HAP-1 (cell line): ENCODE results near the gene MARCHF10.
"Not testable (repeated sequence)": the region's sequence is repeated elsewhere in the genome, so short reads cannot be mapped to it uniquely, and the experiment has no call there.

Source experiments
- DNase-seq, 2 experiments: peaks; one replicate each; pipeline ENCODE4 v3.0.0-alpha.2; 2016 to 2020; ENCODE audit warnings: low spot score in 2 of 2
- H3K27me3 ChIP-seq: fragments of 250-450 bp; sonication (Bioruptor Pico); 2 replicates; pipeline ENCODE4 v1.5.1; 2020; ENCODE audit warnings: low read depth, mild to moderate bottlenecking, moderate library complexity
- H3K36me3 ChIP-seq: fragments of 250-450 bp; sonication (Bioruptor Pico); replicated peaks from 2 replicates; pipeline ENCODE4 v1.5.1; 2020; ENCODE audit warnings: mild to moderate bottlenecking
- H3K4me1 ChIP-seq: fragments of 250-450 bp; sonication (Bioruptor Pico); 2 replicates; pipeline ENCODE4 v1.5.1; 2020; ENCODE audit warnings: mild to moderate bottlenecking
- H3K4me3 ChIP-seq: fragments of 250-450 bp; sonication (Bioruptor Pico); 2 replicates; pipeline ENCODE4 v1.5.1; 2020; ENCODE audit warnings: mild to moderate bottlenecking, moderate library complexity
- H3K9me3 ChIP-seq: fragments of 250-450 bp; sonication (Bioruptor Pico); 2 replicates; pipeline ENCODE4 v1.5.1; 2020; ENCODE audit warnings: mild to moderate bottlenecking, moderate library complexity
- in situ Hi-C: fragments of 300-500 bp; cut with MboI; formaldehyde crosslinking; loops from 3 replicates; pipeline ENCODE4 v1.14.3; 2020; ENCODE audit warnings: low sequenced_read_pairs, inconsistent platforms, mixed read lengths

MARCHF10 gene

GRCh38 chr17:62696256-62696655, 111.9 kb downstream of the MARCHF10 start:
- no peaks in the 10 kb centered on the region for H3K27me3 ChIP-seq
- H3K4me3 ChIP-seq, result no peak overlapping the region
- no peaks in the 10 kb centered on the region for H3K36me3 ChIP-seq
- in situ Hi-C loops, result no loop called here
- no peak for DNase-seq
- H3K9me3 ChIP-seq, result no peaks in the 10 kb centered on the region
- no peaks in the 10 kb centered on the region for H3K4me1 ChIP-seq

GRCh38 chr17:62695093-62695738, 112.9 kb downstream of the MARCHF10 start:
- in situ Hi-C loops, H3K9me3 ChIP-seq, H3K4me3 ChIP-seq, H3K36me3 ChIP-seq, DNase-seq, H3K4me1 ChIP-seq, H3K27me3 ChIP-seq: not testable (repeated sequence)

GRCh38 chr17:62693616-62694409, 114.3 kb downstream of the MARCHF10 start:
- H3K4me1 ChIP-seq, result no peaks in the 10 kb centered on the region
- no peaks in the 10 kb centered on the region for H3K27me3 ChIP-seq
- no peak overlapping the region for H3K4me3 ChIP-seq
- in situ Hi-C loops, result no loop called here
- H3K9me3 ChIP-seq, result no peaks in the 10 kb centered on the region
- DNase-seq, result no peak
- H3K36me3 ChIP-seq, result no peaks in the 10 kb centered on the region

- H3K9me3 ChIP-seq, result no peaks in the 10 kb centered on the region
- peak in 1 of 2 experiments; percentile 58 for DNase-seq
- H3K36me3 ChIP-seq, result no peaks in the 10 kb centered on the region
- H3K4me3 ChIP-seq, result no peak overlapping the region
- in situ Hi-C loops, result no loop called here
- H3K4me1 ChIP-seq, result no peaks in the 10 kb centered on the region
- no peaks in the 10 kb centered on the region for H3K27me3 ChIP-seq
Observed at GRCh38 chr17:62692721-62693431, 115.2 kb downstream of the MARCHF10 start.

- H3K4me1 ChIP-seq, result no peaks in the 10 kb centered on the region
- H3K36me3 ChIP-seq, result no peaks in the 10 kb centered on the region
- no peak overlapping the region for H3K4me3 ChIP-seq
- in situ Hi-C loops, result no loop called here
- no peaks in the 10 kb centered on the region for H3K27me3 ChIP-seq
- no peaks in the 10 kb centered on the region for H3K9me3 ChIP-seq
- DNase-seq, result no peak
Observed at GRCh38 chr17:62692159-62692651, 115.9 kb downstream of the MARCHF10 start.

GRCh38 chr17:62691589-62691915, 116.6 kb downstream of the MARCHF10 start:
- H3K9me3 ChIP-seq, in situ Hi-C loops, H3K36me3 ChIP-seq: not testable (repeated sequence)

GRCh38 chr17:62690168-62690897, 117.8 kb downstream of the MARCHF10 start:
- Histone ChIP-seq H3K9me3 (no peaks in the 10 kb centered on the region), H3K4me1 (no peaks in the 10 kb centered on the region), H3K27me3 (no peaks in the 10 kb centered on the region), H3K4me3 (no peak overlapping the region), H3K36me3 (no peaks in the 10 kb centered on the region)
- no peak for DNase-seq
- in situ Hi-C loops, result no loop called here

More at GRCh38 chr17:62691589-62691915, 116.6 kb downstream of the MARCHF10 start:
- not testable (repeated sequence) for H3K4me3 ChIP-seq, H3K27me3 ChIP-seq, DNase-seq, H3K4me1 ChIP-seq

GRCh38 chr17:62689441-62690167, 118.5 kb downstream of the MARCHF10 start:
- Histone ChIP-seq H3K36me3 (peaks cover 1% of the 10 kb centered on the region), H3K27me3 (no peaks in the 10 kb centered on the region), H3K4me3 (no peak overlapping the region), H3K4me1 (no peaks in the 10 kb centered on the region), H3K9me3 (no peaks in the 10 kb centered on the region)
- in situ Hi-C loops, result no loop called here
- no peak for DNase-seq

- Histone ChIP-seq H3K27me3 (no peaks in the 10 kb centered on the region), H3K4me3 (no peak overlapping the region), H3K36me3 (peaks cover 11% of the 10 kb centered on the region), H3K4me1 (no peaks in the 10 kb centered on the region), H3K9me3 (no peaks in the 10 kb centered on the region)
- in situ Hi-C loops, result no loop called here
- DNase-seq, result no peak
Observed at GRCh38 chr17:62688398-62689160, 119.5 kb downstream of the MARCHF10 start.

- no peaks in the 10 kb centered on the region for H3K27me3 ChIP-seq
- H3K4me3 ChIP-seq, result no peak overlapping the region
- no peaks in the 10 kb centered on the region for H3K9me3 ChIP-seq
- H3K4me1 ChIP-seq, result no peaks in the 10 kb centered on the region
- H3K36me3 ChIP-seq, result peaks cover 11% of the 10 kb centered on the region
- no peak for DNase-seq
- in situ Hi-C loops, result no loop called here
Observed at GRCh38 chr17:62687997-62688396, 120.1 kb downstream of the MARCHF10 start.

GRCh38 chr17:62684179-62684578, 123.9 kb downstream of the MARCHF10 start:
- Histone ChIP-seq H3K9me3 (no peaks in the 10 kb centered on the region), H3K4me1 (no peaks in the 10 kb centered on the region), H3K4me3 (no peak overlapping the region), H3K36me3 (peaks cover 11% of the 10 kb centered on the region), H3K27me3 (no peaks in the 10 kb centered on the region)
- in situ Hi-C loops, result no loop called here
- DNase-seq, result no peak

- Histone ChIP-seq H3K9me3 (no peaks in the 10 kb centered on the region), H3K36me3 (peaks cover 15% of the 10 kb centered on the region), H3K4me1 (no peaks in the 10 kb centered on the region), H3K4me3 (no peak overlapping the region), H3K27me3 (no peaks in the 10 kb centered on the region)
- no peak for DNase-seq
- in situ Hi-C loops, result no loop called here
Observed at GRCh38 chr17:62681939-62682381, 126.2 kb downstream of the MARCHF10 start.
